BJ (cell line): ENCODE data around the gene XCL2. TPM values are rescaled to one million over a fixed set of nuclear protein-coding genes. Genes with fewer than 3 reads are reported as not detected.

Experiments used
- CTCF ChIA-PET: fragments of 350-600 bp; formaldehyde crosslinking; extraction: SDS; loops from one replicate; lab custom pipeline; 2021; ENCODE audit warnings: antibody characterized with exemption, inconsistent platforms; lab: Yijun Ruan, JAX
- POLR2A ChIA-PET: fragments of 300-600 bp; sonication (Branson Sonifier 250); formaldehyde crosslinking; extraction: SDS; loops from one replicate; lab custom pipeline; 2021; ENCODE audit warnings: antibody characterized with exemption; lab: Charles Lee
- DNase-seq: peaks from one replicate; pipeline ENCODE4 v3.0.0-alpha.2; 2011; ENCODE audit warnings: low read depth
- H3K27me3 ChIP-seq: 2 replicates; pipeline ENCODE4 v1.6.0; 2011; ENCODE audit warnings: low read length; ENCODE audit not compliant: control insufficient read depth, insufficient read depth
- H3K36me3 ChIP-seq: 2 replicates; pipeline ENCODE4 v1.5.1; 2011; ENCODE audit warnings: low read length; ENCODE audit not compliant: control insufficient read depth, insufficient read depth
- H3K4me3 ChIP-seq: 2 replicates; pipeline ENCODE4 v1.5.1; 2011; ENCODE audit warnings: low read depth, mild to moderate bottlenecking, control low read depth, low read length
- CTCF ChIP-seq: IDR thresholded peaks from 2 replicates; pipeline ENCODE4 v1.5.1; 2011; ENCODE audit warnings: low read depth, mild to moderate bottlenecking, control low read depth, inconsistent platforms, low read length, moderate library complexity; ENCODE audit not compliant: insufficient read depth
- polyA plus RNA-seq: library from polyadenylated mRNA; depleted of rRNA; stranded (reverse); fragments of >200 nt; gene quantifications from 2 replicates; pipeline ENCODE4 v1.2.3, GENCODE V29; 2011

XCL2 gene
- polyA plus RNA-seq, 1 experiment = not detected

- TF ChIP-seq CTCF = no peak
- CTCF ChIA-PET = interaction anchor here (0.9 kb wide), 1 partner anchor 64 kb away, joined by 4 read pairs; no protein-coding TSS in a partner anchor
Measured at GRCh38 chr1:168505006-168505405, 38.8 kb downstream of the XCL2 start.

GRCh38 chr1:168504064-168504837 lies 39.5 kb downstream of the XCL2 start:
- DNase-seq = no peak
- Histone ChIP-seq H3K4me3 (no peak overlapping the region), H3K27me3 (no peaks in the 10 kb centered on the region), H3K36me3 (no peaks in the 10 kb centered on the region)
- TF ChIP-seq CTCF = no peak
- CTCF ChIA-PET = interaction anchor here (1.4 kb wide), 1 partner anchor 70 kb away, joined by 3 read pairs; no protein-coding TSS in a partner anchor
- POLR2A ChIA-PET = no interaction called here

More at GRCh38 chr1:168505006-168505405, 38.8 kb downstream of the XCL2 start:
- DNase-seq = no peak
- H3K36me3 ChIP-seq = no peaks in the 10 kb centered on the region
- no peaks in the 10 kb centered on the region for H3K27me3 ChIP-seq
- POLR2A ChIA-PET = no interaction called here
- no peak overlapping the region for H3K4me3 ChIP-seq

- Histone ChIP-seq H3K4me3 (no peak overlapping the region), H3K36me3 (no peaks in the 10 kb centered on the region), H3K27me3 (no peaks in the 10 kb centered on the region)
- DNase-seq = no peak
- no peak for TF ChIP-seq CTCF
- ChIA-PET POLR2A (no interaction called here), CTCF (no interaction called here)
Measured at GRCh38 chr1:168499688-168500049, 44.1 kb downstream of the XCL2 start.

- no peak for TF ChIP-seq CTCF
- Histone ChIP-seq H3K36me3 (no peaks in the 10 kb centered on the region), H3K4me3 (no peak overlapping the region), H3K27me3 (no peaks in the 10 kb centered on the region)
- no peak for DNase-seq
- ChIA-PET CTCF (no interaction called here), POLR2A (no interaction called here)
Measured at GRCh38 chr1:168498956-168499687, 44.7 kb downstream of the XCL2 start.

- no peak for TF ChIP-seq CTCF
- H3K4me3 ChIP-seq = no peak overlapping the region
- CTCF ChIA-PET = interaction anchor here (0.7 kb wide), 1 partner anchor 57 kb away, joined by 3 read pairs; no protein-coding TSS in a partner anchor
- POLR2A ChIA-PET = no interaction called here
- H3K27me3 ChIP-seq = no peaks in the 10 kb centered on the region
- no peaks in the 10 kb centered on the region for H3K36me3 ChIP-seq
- no peak for DNase-seq
Measured at GRCh38 chr1:168498159-168498631, 45.6 kb downstream of the XCL2 start.
